Forelimb muscle (tissue), 1 donor: ENCODE data around the gene ANKRD33B. TPM values are rescaled to one million over a fixed set of nuclear protein-coding genes. Genes with fewer than 3 reads are reported as not detected.
"Not testable (repeated sequence)": the region's sequence is repeated elsewhere in the genome, so short reads cannot be mapped to it uniquely, and the experiment has no call there.

Experiments used
- DNase-seq: peaks from one replicate; pipeline ENCODE4 v3.0.0-alpha.2; 2013; ENCODE audit warnings: low read depth
- polyA plus RNA-seq: library from polyadenylated mRNA; unstranded; fragments of 120-200 nt; gene quantifications from one replicate; pipeline ENCODE4 v1.2.1, GENCODE V29; 2013; ENCODE audit not compliant: insufficient read length

ANKRD33B gene
- polyA plus RNA-seq, 1 donor: 1.8 TPM

- no peak for DNase-seq
Observed at GRCh38 chr5:10655972-10656830, 92.3 kb downstream of the ANKRD33B start.

- DNase-seq: no peak
Observed at GRCh38 chr5:10658265-10658664, 94.4 kb downstream of the ANKRD33B start.

GRCh38 chr5:10660135-10660534 is 96.3 kb downstream of the ANKRD33B start:
- no peak for DNase-seq

GRCh38 chr5:10660720-10661387 is 97.0 kb downstream of the ANKRD33B start:
- no peak for DNase-seq

- no peak for DNase-seq
Observed at GRCh38 chr5:10661401-10661800, 97.5 kb downstream of the ANKRD33B start.

GRCh38 chr5:10662083-10662482 is 98.2 kb downstream of the ANKRD33B start:
- DNase-seq: no peak

- no peak for DNase-seq
Observed at GRCh38 chr5:10662661-10663488, 99.0 kb downstream of the ANKRD33B start.

GRCh38 chr5:10663489-10664179 is 99.8 kb downstream of the ANKRD33B start:
- DNase-seq: peak; percentile 35

GRCh38 chr5:10664180-10664769 is 100.4 kb downstream of the ANKRD33B start:
- not testable (repeated sequence) for DNase-seq

GRCh38 chr5:10665799-10666198 is 101.9 kb downstream of the ANKRD33B start:
- no peak for DNase-seq

GRCh38 chr5:10666531-10667299 is 102.8 kb downstream of the ANKRD33B start:
- DNase-seq: no peak

- DNase-seq: no peak
Observed at GRCh38 chr5:10667431-10668057, 103.7 kb downstream of the ANKRD33B start.

GRCh38 chr5:10668697-10669096 is 104.8 kb downstream of the ANKRD33B start:
- DNase-seq: no peak

GRCh38 chr5:10669983-10670382 is 106.1 kb downstream of the ANKRD33B start:
- no peak for DNase-seq

- DNase-seq: no peak
Observed at GRCh38 chr5:10671041-10672008, 107.5 kb downstream of the ANKRD33B start.

GRCh38 chr5:10672146-10673016 is 108.5 kb downstream of the ANKRD33B start:
- no peak for DNase-seq

GRCh38 chr5:10673017-10673389 is 109.1 kb downstream of the ANKRD33B start:
- no peak for DNase-seq

- no peak for DNase-seq
Observed at GRCh38 chr5:10673407-10673806, 109.5 kb downstream of the ANKRD33B start.
